HFF-Myc (cell line): Measurements from ENCODE around the gene CHRNA1.

Experiments used
- DNase-seq: peaks from one replicate; pipeline ENCODE4 v3.0.0-alpha.2; 2011; ENCODE audit warnings: low read depth; ENCODE audit errors: extremely low read depth
- H3K4me3 ChIP-seq: replicated peaks from 2 replicates; pipeline ENCODE4 v1.5.1; 2011; ENCODE audit warnings: low read depth, mild to moderate bottlenecking, control low read depth, low read length
- CTCF ChIP-seq: IDR thresholded peaks from 2 replicates; pipeline ENCODE4 v1.5.1; 2012; ENCODE audit warnings: mild to moderate bottlenecking, low read depth, low read length, control low read depth; ENCODE audit errors: missing control alignments

CHRNA1 gene

GRCh38 chr2:174791020-174791419 lies 26.7 kb upstream of the CHRNA1 start:
- no peak overlapping the region for H3K4me3 ChIP-seq
- TF ChIP-seq CTCF: no peak
- DNase-seq: no peak

GRCh38 chr2:174789001-174789400 lies 24.7 kb upstream of the CHRNA1 start:
- H3K4me3 ChIP-seq: peak overlapping the region; percentile 18
- TF ChIP-seq CTCF: no peak
- no peak for DNase-seq

GRCh38 chr2:174788291-174788929 lies 24.1 kb upstream of the CHRNA1 start:
- TF ChIP-seq CTCF: no peak
- peak overlapping the region; percentile 18 for H3K4me3 ChIP-seq
- peak; percentile 85 for DNase-seq

DNA sequence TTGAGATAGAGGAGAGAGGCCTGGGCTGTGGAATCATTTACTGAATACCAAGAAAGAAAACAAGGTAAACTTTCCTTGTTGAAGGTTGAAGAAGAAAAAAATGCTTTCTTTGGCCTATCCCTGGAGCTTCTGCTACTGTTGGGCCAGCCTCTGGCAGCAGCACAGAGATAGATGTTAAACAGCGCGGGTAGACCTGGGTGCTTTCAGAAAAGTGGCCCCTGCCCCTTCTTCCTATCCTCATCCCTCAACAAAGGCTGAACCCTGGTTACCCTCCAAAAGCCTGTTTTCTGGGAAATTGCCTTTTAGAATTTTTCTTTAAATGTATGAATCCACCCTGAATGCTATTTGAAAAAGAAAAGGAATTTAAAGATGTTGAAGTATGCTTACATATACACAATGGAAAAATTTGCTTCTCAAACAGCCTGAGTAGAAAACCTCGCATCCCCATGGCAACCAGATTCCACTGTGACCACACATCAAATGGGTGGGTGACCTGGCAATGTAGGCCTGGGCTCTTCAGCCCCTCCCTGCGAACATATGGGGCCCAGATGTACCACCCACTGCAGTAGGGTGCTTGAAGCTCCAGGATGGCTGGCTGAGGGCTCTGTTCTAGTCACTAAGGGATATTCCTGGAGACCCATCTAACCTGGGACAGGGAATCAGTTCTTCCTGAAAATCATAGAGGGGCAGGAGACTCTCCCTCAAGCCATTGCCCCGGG lies 23.4 kb upstream of the CHRNA1 start:
- TF ChIP-seq CTCF: no peak
- no peak overlapping the region for H3K4me3 ChIP-seq
- DNase-seq: peak; percentile 100

DNA sequence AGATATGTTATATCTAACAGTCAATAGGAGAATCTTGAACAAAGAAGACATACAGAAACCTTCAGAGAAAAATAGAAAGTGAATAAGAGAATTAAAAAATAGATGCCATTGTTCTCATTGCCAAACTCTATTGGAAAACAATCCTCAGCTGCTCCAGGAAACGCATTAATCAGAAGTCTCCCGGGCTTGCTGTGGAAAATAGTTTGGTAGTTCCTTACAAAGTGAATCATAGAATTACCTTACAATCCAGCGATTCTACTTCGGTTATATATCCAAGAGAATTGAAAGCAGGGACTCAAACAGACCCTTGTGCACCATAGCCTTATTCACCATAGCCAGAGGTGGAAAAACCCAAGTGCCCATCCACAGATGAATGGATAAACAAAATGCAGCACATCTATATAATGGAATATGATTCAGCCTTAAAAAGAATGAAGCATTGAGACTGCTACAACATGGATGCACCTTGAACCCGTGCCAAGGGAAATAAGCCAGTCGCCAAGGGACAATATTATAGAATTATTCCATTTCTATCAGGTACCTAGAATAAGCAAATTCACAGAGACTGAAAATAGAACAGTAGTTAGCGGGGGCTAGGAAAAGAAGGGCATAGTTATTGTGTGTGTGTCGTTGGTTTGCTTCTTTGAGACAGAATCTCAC lies 21.9 kb upstream of the CHRNA1 start:
- no peak for TF ChIP-seq CTCF
- DNase-seq: no peak
- H3K4me3 ChIP-seq: no peak overlapping the region

DNA sequence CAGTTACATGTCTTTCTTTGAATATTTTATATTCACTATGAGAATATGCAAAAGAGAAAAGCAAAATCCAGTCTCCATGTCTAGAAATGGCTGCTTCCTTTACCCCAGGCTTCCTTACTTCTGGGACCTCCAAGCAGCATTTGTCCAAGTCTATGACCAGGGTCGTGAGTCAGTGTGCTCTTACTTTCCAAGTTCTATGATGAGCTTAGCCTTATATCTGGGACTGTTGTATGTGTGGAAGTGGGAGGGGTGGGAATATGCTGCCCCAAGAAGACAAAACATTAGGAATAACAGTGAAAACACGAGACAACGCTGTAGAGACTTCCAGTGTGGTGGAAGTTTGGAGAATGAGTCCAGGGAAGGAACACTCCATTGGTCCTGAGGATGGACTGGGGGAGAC lies 21.2 kb upstream of the CHRNA1 start:
- no peak overlapping the region for H3K4me3 ChIP-seq
- DNase-seq: no peak
- no peak for TF ChIP-seq CTCF
